Gastroesophageal sphincter (tissue), 3 donors: Measurements from ENCODE around the gene FAM135A.

Experiments used
- CTCF ChIP-seq, 4 experiments: fragments of 200-600 bp in 2 of 4; fragments of 450-650 bp in 2 of 4; sonication (generic) in 1 of 4; IDR thresholded peaks; one replicate each; pipeline ENCODE4 v1.5.1; 2017 to 2019; ENCODE audit warnings: antibody characterized with exemption in 4 of 4, mild to moderate bottlenecking in 2 of 4, moderate library complexity in 2 of 4
- POLR2AphosphoS5 ChIP-seq: sonication (generic); formaldehyde crosslinking; IDR thresholded peaks from one replicate; pipeline ENCODE4 v1.6.1; 2017; ENCODE audit warnings: antibody characterized with exemption

GRCh38 chr6:70507161-70507560, 93.9 kb downstream of the FAM135A start:
- TF ChIP-seq CTCF (IDR thresholded peaks at IDR 0.05), result no peak
- no peak for TF ChIP-seq POLR2AphosphoS5
